HepG2 (cell line): ENCODE data around the gene TAF3. TPM values are rescaled to one million over a fixed set of nuclear protein-coding genes. Genes with fewer than 3 reads are reported as not detected.

Experiments used
- HNF4G ChIP-seq, 2 experiments: sonication (generic) in 1 of 2; formaldehyde crosslinking in 1 of 2; IDR thresholded peaks; 2 replicates each; pipeline versions ENCODE4 v1.4.0 to v1.6.1; 2011 to 2020; ENCODE audit warnings: borderline replicate concordance in 2 of 2, low read depth in 2 of 2, mild to moderate bottlenecking in 2 of 2, low read length in 1 of 2, missing genetic modification reagents in 1 of 2, moderate library complexity in 1 of 2
- HOXA5 ChIP-seq: sonication (generic); formaldehyde crosslinking; IDR thresholded peaks from 2 replicates; pipeline ENCODE4 v1.4.0; 2020; ENCODE audit warnings: missing genetic modification reagents
- KLF16 ChIP-seq, 2 experiments: sonication (generic) in 1 of 2; formaldehyde crosslinking in 1 of 2; IDR thresholded peaks; 2 replicates each; pipeline versions ENCODE4 v1.6.1 to v1.8.0; 2016 to 2023; ENCODE audit warnings: missing genetic modification reagents in 2 of 2, missing compliant biosample characterization in 1 of 2
- LCORL ChIP-seq, 2 experiments: fragments of 450-650 bp in 1 of 2; sonication (generic) in 1 of 2; formaldehyde crosslinking in 1 of 2; IDR thresholded peaks; 2 replicates each; pipeline versions ENCODE4 v1.5.0 to v1.6.1; 2017 to 2020; ENCODE audit warnings: antibody characterized with exemption in 1 of 2, missing genetic modification reagents in 1 of 2
- MIER2 ChIP-seq: IDR thresholded peaks from 2 replicates; pipeline ENCODE4 v1.6.1; 2016; ENCODE audit warnings: missing biosample characterization, missing genetic modification reagents
- PITX1 ChIP-seq: sonication (generic); formaldehyde crosslinking; IDR thresholded peaks from 2 replicates; pipeline ENCODE4 v1.5.1; 2020; ENCODE audit warnings: mild to moderate bottlenecking, missing genetic modification reagents
- SMYD3 ChIP-seq: sonication (generic); formaldehyde crosslinking; IDR thresholded peaks from 2 replicates; pipeline ENCODE4 v1.8.1; 2023; ENCODE audit warnings: mild to moderate bottlenecking, missing genetic modification reagents
- ZBTB3 ChIP-seq: sonication (generic); formaldehyde crosslinking; IDR thresholded peaks from 2 replicates; pipeline ENCODE4 v1.4.0; 2020; ENCODE audit warnings: low read depth, mild to moderate bottlenecking, moderate library complexity, missing genetic modification reagents, borderline replicate concordance
- ZNF292 ChIP-seq: sonication (generic); formaldehyde crosslinking; IDR thresholded peaks from 2 replicates; pipeline ENCODE4 v1.8.1; 2022; ENCODE audit warnings: mild to moderate bottlenecking, low read depth, missing genetic modification reagents, borderline replicate concordance
- ZNF343 ChIP-seq: sonication (generic); formaldehyde crosslinking; IDR thresholded peaks from 2 replicates; pipeline ENCODE4 v1.4.0; 2020; ENCODE audit warnings: mild to moderate bottlenecking, missing genetic modification reagents
- polyA plus RNA-seq, 8 experiments: library from polyadenylated mRNA; depleted of rRNA in 3 of 8; stranded (reverse) in 7 of 8; unstranded in 1 of 8; fragments of >200 nt; fragmentation: Illumina TruSeq in 4 of 8; extraction: Trizol in 4 of 8; gene quantifications; 2 replicates each; pipeline versions ENCODE4 v1.2.1 to v1.2.3, GENCODE V29; 2011 to 2016; ENCODE audit warnings: low read depth in 4 of 8, missing spikeins in 1 of 8, mixed read lengths in 1 of 8; ENCODE audit not compliant: insufficient read depth in 1 of 8
- total RNA-seq, 5 experiments: library from RNA; depleted of rRNA; stranded (reverse); fragments of >200 nt; fragmentation: Illumina TruSeq; extraction: Trizol; gene quantifications; 2 replicates each; pipeline ENCODE4 v1.2.3, GENCODE V29; 2016; ENCODE audit warnings: low read depth in 1 of 5
- TF ChIP-seq, protein P1 (sequence below): sonication (generic); formaldehyde crosslinking; IDR thresholded peaks from 2 replicates; pipeline ENCODE4 v1.4.0; 2020; ENCODE audit warnings: missing genetic modification reagents, borderline replicate concordance
- TF ChIP-seq, protein P2 (sequence below), 2 experiments: sonication (generic) in 1 of 2; formaldehyde crosslinking in 1 of 2; IDR thresholded peaks; 2 replicates each; pipeline versions ENCODE4 v1.4.0 to v1.6.1; 2016 to 2020; ENCODE audit warnings: borderline replicate concordance in 1 of 2, low read depth in 1 of 2, mild to moderate bottlenecking in 1 of 2, missing genetic modification reagents in 1 of 2
- TF ChIP-seq, protein P3 (sequence below), 2 experiments: IDR thresholded peaks; 2 replicates each; pipeline ENCODE4 v1.6.1; 2011 to 2012; ENCODE audit warnings: low read length in 2 of 2, borderline replicate concordance in 1 of 2, low read depth in 1 of 2, mild to moderate bottlenecking in 1 of 2, moderate library complexity in 1 of 2

TAF3 gene
- total and polyA plus RNA-seq, 2 of the 13 experiments (the other 11 are each of a cell fraction or from before 2014, with no cell fraction given): 1.7 to 2.9 TPM

DNA sequence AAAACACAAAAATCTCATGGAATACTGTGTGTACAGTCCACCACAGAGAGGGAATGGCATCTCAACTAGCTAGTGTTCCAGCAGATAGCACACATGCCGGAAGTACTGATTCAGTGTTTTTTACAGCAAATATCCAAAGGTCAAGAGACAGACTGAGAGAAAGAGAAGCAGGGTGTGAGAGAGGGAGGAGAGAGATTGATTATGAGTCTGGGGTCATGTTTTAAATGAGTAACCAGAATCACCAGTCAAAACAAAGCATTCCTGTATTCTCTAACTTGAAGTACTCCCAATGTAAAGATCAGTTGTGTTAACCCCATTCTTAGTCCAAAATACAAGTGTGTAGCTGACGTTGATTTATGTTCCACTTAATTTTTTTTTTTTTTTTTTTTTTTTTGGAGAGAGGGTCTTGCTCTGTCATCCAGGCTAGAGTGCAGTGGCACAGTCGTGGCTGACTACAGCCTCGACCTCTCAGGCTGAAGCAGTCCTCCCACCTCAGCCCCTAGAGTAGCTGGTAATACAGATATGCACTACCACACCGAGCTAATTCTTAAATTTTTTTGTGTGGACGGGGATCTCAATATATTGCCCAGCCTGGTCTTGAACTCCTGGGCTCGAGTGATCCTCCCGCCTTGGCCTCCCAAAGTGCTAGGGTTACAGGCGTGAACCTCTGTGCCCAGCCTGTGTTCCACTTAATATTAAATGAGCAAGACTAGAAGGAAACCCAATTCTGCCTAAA lies 114.2 kb downstream of the TAF3 start (continued):
- peak; percentile 98 for TF ChIP-seq HOXA5 (CRISPR knock-in tag)
- TF ChIP-seq, protein P1, sequence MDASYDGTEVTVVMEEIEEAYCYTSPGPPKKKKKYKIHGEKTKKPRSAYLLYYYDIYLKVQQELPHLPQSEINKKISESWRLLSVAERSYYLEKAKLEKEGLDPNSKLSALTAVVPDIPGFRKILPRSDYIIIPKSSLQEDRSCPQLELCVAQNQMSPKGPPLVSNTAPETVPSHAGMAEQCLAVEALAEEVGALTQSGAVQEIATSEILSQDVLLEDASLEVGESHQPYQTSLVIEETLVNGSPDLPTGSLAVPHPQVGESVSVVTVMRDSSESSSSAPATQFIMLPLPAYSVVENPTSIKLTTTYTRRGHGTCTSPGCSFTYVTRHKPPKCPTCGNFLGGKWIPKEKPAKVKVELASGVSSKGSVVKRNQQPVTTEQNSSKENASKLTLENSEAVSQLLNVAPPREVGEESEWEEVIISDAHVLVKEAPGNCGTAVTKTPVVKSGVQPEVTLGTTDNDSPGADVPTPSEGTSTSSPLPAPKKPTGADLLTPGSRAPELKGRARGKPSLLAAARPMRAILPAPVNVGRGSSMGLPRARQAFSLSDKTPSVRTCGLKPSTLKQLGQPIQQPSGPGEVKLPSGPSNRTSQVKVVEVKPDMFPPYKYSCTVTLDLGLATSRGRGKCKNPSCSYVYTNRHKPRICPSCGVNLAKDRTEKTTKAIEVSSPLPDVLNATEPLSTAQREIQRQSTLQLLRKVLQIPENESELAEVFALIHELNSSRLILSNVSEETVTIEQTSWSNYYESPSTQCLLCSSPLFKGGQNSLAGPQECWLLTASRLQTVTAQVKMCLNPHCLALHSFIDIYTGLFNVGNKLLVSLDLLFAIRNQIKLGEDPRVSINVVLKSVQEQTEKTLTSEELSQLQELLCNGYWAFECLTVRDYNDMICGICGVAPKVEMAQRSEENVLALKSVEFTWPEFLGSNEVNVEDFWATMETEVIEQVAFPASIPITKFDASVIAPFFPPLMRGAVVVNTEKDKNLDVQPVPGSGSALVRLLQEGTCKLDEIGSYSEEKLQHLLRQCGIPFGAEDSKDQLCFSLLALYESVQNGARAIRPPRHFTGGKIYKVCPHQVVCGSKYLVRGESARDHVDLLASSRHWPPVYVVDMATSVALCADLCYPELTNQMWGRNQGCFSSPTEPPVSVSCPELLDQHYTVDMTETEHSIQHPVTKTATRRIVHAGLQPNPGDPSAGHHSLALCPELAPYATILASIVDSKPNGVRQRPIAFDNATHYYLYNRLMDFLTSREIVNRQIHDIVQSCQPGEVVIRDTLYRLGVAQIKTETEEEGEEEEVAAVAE (CRISPR knock-in tag): peak; percentile 51; the same call in 1 of the 2 replicates
- TF ChIP-seq, protein P2, sequence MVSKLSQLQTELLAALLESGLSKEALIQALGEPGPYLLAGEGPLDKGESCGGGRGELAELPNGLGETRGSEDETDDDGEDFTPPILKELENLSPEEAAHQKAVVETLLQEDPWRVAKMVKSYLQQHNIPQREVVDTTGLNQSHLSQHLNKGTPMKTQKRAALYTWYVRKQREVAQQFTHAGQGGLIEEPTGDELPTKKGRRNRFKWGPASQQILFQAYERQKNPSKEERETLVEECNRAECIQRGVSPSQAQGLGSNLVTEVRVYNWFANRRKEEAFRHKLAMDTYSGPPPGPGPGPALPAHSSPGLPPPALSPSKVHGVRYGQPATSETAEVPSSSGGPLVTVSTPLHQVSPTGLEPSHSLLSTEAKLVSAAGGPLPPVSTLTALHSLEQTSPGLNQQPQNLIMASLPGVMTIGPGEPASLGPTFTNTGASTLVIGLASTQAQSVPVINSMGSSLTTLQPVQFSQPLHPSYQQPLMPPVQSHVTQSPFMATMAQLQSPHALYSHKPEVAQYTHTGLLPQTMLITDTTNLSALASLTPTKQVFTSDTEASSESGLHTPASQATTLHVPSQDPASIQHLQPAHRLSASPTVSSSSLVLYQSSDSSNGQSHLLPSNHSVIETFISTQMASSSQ (IDR thresholded peaks at IDR 0.05; ENCODE audit: low read depth): peak; percentile 63
- TF ChIP-seq, protein P2 (CRISPR knock-in tag; IDR thresholded peaks at IDR 0.05; ENCODE audit: borderline replicate concordance): peak; percentile 61; the same call in 1 of the 2 replicates
- peak; percentile 86 for TF ChIP-seq HNF4G (IDR thresholded peaks at IDR 0.05; ENCODE audit: borderline replicate concordance, low read depth, low read length)
- TF ChIP-seq HNF4G (CRISPR knock-in tag; IDR thresholded peaks at IDR 0.05; ENCODE audit: borderline replicate concordance, low read depth): peak; percentile 77; the same call in 1 of the 2 replicates
- 0 out of 2 replicates have a peak, but pooled peaks have one; percentile 37 for TF ChIP-seq MIER2 (CRISPR knock-in tag)
- TF ChIP-seq SMYD3 (CRISPR knock-in tag): 0 out of 2 replicates have a peak, but pooled peaks have one; percentile 37
- TF ChIP-seq ZNF343 (CRISPR knock-in tag): no peak
- TF ChIP-seq ZBTB3 (CRISPR knock-in tag): no peak
- TF ChIP-seq ZNF292: peak; percentile 93
- peak; percentile 37; the same call in 1 of the 2 replicates for TF ChIP-seq LCORL (IDR thresholded peaks at IDR 0.05)
- peak; percentile 71 for TF ChIP-seq LCORL (CRISPR knock-in tag; IDR thresholded peaks at IDR 0.05)
- TF ChIP-seq, protein P3, sequence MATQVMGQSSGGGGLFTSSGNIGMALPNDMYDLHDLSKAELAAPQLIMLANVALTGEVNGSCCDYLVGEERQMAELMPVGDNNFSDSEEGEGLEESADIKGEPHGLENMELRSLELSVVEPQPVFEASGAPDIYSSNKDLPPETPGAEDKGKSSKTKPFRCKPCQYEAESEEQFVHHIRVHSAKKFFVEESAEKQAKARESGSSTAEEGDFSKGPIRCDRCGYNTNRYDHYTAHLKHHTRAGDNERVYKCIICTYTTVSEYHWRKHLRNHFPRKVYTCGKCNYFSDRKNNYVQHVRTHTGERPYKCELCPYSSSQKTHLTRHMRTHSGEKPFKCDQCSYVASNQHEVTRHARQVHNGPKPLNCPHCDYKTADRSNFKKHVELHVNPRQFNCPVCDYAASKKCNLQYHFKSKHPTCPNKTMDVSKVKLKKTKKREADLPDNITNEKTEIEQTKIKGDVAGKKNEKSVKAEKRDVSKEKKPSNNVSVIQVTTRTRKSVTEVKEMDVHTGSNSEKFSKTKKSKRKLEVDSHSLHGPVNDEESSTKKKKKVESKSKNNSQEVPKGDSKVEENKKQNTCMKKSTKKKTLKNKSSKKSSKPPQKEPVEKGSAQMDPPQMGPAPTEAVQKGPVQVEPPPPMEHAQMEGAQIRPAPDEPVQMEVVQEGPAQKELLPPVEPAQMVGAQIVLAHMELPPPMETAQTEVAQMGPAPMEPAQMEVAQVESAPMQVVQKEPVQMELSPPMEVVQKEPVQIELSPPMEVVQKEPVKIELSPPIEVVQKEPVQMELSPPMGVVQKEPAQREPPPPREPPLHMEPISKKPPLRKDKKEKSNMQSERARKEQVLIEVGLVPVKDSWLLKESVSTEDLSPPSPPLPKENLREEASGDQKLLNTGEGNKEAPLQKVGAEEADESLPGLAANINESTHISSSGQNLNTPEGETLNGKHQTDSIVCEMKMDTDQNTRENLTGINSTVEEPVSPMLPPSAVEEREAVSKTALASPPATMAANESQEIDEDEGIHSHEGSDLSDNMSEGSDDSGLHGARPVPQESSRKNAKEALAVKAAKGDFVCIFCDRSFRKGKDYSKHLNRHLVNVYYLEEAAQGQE (IDR thresholded peaks at IDR 0.05; ENCODE audit: borderline replicate concordance in 1 of 2, low read depth in 1 of 2, low read length in 2 of 2): peak in 1 of 2 experiments; percentile 69; a peak in 2 of 4 replicates
- TF ChIP-seq KLF16 (CRISPR knock-in tag; IDR thresholded peaks at IDR 0.05): peak in 1 of 2 experiments; percentile 32; a peak in 1 of 4 replicates
- peak; percentile 73; the same call in 1 of the 2 replicates for TF ChIP-seq PITX1 (CRISPR knock-in tag)
